Stimulated activated CD4-positive, alpha-beta T cell treated with anti-CD3 and anti-CD28 coated beads, Interleukin-1b, Interleukin-23, amount 100 ng/mL, for 48 hours (primary cell): ENCODE results near the gene NOL9.
"Not testable (repeated sequence)": the region's sequence is repeated elsewhere in the genome, so short reads cannot be mapped to it uniquely, and the experiment has no call there.

Source experiments
- DNase-seq: peaks from one replicate; pipeline ENCODE4 v3.0.0-alpha.2; 2020

NOL9 gene

DNA sequence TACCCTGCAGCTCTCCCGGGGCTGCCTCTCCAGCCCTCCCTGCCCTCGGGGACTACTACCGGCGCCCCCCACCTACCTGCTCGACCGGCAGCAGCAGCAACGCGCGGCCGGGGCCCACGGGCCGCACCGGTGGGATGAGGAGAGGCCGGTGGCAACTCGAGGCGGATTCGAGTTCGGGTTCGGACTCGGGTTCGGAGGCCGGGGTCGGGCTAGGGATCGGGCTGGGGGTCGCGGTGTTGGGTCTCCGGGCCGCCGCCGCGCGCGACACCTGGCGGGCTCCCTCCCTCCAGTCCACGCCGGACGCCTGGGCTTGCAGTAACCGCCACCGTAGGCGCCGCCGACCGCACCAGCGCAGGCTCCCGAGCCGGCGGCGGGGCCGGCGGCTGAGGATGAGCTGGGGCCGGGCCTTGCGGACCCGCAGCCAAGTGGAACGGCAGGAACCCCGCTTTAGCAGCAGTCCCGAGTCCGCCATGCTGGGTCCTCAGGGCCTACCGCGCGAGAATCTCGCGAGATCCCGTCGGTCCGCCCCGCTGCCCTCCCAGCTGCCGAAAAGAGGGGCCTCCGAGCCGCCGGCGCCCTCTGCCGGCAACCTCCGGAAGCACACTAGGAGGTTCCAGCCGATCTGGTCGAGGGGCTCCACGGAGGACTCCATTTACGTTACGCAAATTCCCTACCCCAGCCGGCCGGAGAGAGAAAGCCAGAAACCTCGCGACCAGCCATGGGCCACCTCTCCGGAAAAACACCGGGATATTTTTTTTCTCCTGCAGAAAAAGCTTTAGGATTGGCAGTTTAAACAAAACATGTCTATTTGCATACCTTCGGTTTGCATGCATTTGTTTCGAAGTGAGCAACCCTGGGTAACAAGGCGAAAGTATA lies at the start of gene NOL9:
TSS of gene NOL9 (minus strand) at position 483 of the 876 bp plus-strand sequence. CDS start at position 472, 11 bp downstream.
- peak; percentile 94 for DNase-seq

DNA sequence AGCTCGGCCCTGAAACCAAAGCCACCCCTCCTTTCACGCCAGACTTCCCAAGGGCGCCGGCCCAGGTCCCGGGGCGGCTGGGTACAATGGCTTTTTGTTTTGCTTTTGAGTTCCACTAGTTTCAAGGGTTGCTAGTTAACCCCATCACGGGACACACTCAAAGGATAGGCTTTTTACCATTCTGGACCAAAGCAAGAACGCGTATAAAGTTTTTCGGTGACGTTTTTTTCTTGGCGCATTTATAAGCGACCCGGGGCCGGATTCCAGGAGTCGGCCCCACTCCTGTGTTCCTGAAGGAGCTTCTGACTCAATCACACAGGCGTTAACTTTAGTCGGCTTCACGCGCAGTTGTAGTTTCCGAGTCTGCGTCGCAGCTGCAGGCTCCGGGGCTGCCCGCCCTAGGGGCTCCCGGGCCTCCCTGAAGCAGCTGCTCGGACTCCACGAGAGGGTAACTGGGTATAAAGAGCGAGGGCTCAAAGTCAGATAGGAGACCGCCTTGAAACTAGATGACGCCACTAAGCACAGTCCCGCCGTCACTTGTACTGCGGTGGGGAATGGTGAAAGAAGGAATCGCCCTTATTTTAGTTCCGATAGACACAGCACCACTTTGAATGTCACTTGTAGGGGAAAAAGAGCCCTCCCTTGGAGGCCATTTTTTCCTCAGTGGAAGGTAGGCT lies 49.1 kb upstream of the NOL9 start:
- peak; percentile 63 for DNase-seq

DNA sequence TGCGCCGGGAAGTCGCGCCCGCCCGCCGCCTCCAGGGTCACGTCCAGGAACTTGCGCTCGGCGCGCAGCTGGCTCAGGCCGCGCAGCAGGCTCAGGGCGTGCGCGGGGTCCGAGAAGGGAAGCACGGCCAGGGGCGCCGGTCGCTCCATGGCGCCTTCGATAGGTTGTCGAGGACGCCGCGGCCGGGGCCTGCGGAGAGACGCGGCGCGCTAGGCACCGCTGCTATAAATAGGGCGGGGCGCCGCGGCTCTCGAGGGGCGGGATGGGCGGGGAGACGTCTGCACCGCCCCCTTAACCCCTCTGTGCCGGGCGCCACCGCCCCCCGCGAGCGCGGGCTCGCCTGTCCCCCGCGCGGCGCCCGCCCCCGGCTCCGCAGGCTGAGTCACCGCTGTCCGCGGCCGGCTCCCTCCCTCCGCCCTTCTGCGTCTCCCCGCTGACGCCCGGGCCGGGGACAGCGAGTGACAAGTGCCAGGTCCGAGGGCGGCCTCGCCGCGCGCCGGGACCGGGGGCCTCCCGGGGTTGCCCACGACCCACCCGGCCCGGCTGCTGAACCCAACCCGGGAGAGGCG lies 48.4 kb upstream of the NOL9 start, which contains the start of gene KLHL21:
TSS of gene KLHL21 (minus strand) at position 201 of the 569 bp plus-strand sequence. CDS start at position 149, 52 bp downstream.
- peak; percentile 86 for DNase-seq

DNA sequence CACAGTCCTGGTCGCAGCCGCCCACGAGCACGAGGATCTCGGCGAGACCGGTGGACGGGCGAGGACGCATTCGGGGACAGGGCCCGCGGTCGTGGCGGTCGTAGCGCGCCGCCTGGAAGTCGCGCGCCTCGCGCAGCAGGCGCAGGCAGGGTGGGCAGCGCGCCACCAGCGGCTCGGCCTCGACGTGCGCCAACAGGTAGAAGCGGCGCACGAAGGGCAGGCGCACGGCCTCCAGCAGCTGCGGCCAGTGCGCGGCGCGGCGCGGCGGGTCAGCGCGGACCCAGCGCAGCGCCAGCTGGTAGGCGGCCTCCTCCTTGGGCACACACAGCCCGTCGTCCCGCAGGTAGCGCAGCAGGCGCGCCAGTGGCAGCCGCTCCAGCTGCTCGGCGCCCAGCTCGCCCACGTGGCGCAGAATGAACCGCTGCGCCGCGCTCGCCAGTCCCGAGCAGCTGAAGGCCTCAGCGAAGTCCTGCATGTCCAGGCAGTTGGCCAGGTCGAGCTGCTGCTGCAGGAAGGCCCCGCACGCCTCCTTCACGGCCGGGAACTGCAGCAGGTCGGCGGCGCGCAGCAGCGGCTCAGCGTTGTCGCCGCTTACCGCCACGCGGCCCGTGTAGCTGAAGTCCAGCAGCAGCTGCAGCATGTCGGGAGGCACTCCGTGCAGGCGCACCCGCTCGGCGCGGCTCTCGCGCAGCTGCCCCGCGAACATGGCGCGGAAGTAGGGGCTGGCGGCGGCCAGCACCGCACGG lies 47.8 kb upstream of the NOL9 start:
- no peak for DNase-seq

DNA sequence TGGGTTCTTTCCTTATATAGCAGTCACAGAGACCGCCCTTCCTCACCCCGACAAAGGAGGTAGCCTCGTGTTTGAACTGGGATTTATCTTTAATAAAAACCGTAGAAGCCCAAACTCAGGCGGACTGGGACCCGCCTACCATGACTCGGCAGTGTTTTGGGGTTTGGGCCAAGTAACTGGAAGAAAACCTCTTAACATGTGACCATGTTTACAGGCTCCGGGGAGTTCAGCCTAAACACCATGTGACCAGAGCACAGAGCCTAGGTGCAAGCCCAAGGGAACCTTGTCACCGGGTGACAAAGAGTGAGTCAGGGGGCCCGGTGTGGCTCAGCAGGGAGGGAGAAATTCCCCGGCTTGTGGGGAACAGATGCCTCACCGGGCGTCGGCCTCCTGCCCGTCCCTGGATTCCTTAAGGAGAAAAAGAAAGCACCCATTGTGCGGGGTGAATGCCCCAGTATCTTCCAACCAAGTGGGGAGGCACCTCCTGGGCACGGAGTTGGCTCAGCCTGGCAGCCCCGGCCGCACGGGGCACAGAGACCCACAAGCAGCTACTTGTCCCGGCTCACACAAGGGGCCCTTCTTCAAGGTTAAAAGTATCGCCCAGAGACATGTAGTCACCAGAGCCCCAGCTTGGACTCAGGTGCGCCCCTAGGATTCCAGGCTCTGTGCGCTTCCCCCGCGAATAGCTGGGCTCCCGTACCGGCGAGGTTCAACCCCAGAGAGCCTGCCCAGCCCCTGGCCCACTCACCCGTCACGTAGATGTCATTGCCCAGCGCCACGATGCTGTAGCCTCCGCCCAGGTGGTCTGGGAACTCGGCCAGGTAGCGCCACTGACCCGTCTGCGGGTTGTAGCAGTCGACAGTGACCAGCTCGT lies 47.0 kb upstream of the NOL9 start:
- DNase-seq: peak; percentile 91

DNA sequence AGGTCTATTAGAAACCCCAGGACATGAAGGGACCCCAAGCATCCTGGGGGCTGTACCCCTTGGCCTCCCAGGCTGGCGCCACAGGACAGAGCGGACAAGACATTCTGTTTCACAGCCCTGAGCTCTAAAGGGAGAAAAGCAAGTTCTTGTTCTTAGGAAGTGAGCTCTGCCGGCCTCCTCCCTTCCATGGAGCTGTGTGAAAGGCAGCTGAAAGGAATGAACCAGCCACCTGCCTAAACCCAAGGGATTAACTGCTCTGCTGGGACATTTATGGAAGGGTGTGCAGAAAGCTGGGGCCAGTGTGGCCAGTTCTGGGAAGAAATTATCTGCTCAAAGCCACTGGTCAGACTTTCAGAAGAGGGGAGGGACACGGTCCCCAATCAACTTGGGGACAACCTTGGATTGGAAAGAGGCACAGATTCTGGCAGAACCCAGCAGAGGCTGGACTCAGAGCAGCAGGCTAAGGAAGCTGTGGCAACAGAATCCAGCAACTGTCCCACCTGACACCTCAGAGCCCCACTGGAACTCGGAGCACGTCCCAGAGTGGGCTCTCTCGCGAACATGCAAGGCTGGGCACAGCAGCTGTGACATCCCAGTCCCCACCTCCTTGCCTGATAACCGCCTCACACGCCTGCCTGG lies 46.2 kb upstream of the NOL9 start:
- DNase-seq: no peak

DNA sequence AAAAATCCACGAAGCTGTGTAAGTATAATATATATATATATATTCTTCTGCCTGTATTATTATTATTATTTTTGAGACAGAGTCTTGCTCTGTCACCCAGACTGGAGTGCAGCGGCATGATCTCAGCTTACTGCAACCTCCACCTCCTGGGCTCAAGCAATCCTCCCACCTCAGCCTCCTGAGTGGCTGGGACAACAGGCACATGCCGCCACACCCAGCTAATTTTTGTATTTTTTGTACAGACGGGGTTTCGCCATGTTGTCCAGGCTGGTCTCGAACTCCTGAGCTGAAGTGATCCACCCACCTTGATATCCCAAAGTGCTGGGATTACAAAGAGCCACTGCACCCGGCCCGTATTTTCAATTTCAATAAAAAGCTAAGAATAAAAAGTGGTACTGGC lies 45.7 kb upstream of the NOL9 start:
- not testable (repeated sequence) for DNase-seq

DNA sequence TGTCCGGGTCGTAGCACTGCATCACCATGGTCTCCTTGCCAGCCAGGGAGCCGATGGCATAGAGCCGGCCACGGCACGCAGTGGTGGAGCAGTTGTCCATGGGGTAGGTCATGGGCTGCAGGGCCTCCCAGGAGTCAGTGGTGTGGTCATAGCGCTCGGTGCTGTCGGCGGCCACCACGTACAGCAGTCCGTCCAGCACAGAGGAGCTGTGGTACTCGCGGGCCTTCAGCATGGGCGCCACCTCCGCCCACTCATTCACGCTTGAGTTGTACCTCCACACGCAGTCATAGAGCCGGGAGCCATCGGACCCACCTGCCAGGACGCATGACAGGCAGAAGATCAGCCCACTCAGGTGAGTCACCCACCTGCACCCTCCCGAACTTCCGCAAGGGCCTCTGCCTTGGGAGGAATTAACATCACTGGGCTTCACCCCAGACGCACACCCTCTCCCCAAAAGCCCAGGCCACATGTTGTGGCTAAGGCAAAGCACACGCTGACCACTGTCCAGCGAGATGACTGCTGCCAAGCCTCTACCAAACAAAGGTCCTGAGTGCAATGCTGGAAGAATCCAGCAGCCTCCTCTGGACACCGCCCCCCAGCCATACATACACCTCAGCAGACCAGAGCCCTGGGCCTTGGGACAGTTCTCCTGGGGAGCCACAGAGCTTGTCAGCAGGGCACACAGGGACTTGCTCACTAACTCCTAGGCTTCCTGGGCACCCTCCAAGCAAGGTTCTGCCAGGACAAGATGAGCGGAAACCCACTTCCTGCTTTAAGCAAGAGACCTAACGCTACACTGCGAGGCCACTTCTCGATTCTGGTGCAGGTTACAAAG lies 45.0 kb upstream of the NOL9 start:
- peak; percentile 74 for DNase-seq

DNA sequence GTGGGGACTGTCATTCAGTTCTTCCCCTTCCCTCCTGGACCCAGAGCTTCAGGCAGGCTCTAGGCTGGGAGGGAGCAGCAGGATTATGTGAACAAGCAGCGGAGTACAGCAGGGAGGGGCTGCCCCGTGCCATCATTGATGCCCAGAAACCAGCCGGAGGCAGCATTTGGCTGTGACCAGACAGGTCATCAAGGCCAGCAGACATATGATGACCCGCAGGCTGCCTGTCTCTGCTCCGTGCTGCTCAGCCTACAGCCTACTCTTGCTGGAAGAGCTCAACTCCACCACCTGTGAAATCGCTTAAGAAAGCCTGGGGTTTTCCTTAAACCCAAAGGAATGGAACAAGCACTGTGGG lies 43.4 kb upstream of the NOL9 start:
- DNase-seq: no peak

DNA sequence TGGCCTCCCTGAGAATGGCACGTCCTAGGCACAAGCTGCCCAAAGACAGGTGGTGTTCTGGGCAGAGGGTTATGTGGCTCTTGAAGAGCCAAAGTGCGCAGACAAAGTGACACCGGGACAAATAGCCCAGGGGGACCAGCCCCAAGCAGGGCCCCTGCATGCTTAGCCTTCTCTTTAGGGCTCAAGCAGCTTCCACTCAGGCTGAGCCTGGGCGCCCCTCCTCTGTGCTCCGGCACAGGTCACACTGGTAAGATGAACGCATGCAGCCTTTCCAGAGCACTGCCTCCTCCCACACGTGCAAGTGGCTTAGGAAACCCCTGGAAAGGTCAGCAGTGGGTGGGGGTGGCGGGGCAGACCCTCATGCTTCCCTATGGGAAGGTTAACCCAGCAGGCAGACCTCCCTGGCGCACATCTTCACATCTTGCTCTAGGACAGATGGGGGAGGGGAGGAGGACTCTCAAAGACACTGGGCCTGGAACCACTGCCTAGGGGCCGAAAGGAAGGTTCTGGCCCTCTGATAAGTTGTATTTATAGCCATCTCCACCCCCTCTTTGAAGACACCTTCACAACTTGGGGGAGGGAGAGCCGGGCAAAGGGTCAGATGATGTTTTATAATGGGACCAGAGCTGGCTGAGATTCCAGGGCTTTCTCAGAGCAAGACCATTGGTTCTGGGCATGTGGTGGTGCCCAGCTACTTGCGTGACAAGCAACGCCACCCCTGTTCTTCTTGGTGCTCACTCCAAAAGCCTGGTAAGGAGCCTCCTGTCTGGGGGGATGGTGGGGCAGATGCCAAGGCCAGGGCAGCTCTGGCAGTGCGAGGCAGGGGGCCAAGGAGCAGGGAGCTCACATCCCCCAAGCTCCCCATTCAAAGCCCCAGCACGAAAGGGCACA lies 42.8 kb upstream of the NOL9 start:
- DNase-seq: no peak

DNA sequence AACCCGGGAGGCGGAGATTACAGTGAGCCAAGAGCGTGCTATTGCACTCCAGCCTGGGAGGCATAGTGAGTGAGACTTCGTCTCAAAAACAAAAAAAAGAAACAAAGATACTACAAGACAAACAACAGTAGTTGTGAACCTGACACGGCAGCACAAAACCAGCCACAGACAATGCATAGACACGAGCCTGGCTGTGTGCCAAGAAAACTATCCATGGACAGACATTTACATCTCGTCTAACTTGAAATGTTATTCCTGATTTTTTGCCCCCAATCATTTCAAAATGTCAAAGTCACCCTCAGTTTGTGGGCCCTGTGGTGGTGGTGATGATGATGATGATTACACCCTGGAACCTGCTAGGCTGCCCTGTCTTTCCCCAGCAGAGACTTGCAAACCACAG lies 42.0 kb upstream of the NOL9 start:
- DNase-seq: no peak

DNA sequence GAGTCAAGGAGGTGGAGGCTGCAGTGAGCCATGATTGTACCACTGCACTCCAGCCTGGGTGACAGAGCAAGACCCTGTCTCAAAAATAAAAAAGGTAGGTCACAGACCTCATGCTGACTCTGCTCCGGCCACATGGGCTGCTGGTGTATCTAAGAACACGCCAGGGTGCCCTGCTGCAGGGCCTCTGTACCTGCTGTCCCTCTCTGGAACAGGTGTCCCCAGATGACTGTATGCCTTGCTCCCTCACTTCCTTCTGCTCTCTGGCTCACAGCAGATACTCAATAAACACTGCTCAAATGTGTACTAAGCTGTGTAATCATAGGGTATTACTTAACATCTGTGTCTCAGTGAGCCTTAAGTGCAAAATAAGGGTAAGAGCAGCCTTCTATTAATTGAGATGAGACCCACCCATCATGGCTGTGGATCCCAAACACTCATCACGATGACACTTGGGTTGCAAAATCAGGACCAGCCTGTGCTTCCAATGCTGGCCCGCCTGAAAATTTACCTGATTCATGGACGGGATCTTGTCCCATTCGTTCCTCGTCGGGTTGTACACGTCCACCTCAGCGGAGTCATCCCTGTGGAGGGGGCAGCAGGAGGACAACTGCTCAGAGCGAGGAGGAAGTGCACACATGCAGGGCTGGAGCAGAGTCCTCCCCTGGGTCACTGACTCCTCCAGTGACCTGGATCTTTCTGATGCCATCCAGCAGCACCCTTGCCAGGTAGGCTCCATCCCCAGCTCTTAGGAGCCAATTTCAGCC lies 40.8 kb upstream of the NOL9 start:
- no peak for DNase-seq

DNA sequence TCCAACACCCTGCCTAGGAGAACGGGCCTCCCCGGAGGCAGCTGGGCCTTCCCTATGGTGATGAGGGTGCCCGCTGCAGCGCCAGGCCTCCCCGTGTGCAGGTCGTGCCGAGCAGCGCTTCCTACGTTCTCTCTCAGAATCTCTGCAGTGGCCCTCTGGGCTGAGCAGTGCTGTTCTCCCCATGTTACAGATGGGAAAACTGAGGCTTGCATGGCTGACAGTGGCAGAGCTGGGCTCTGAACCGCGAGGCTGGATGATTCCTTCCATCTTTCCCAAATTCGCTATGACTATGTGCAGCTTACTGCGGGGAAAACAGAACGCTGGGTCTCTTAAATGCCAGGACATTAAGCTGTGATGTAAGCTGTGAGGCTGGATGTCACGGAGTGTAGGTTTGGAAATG lies 39.5 kb upstream of the NOL9 start:
- no peak for DNase-seq

DNA sequence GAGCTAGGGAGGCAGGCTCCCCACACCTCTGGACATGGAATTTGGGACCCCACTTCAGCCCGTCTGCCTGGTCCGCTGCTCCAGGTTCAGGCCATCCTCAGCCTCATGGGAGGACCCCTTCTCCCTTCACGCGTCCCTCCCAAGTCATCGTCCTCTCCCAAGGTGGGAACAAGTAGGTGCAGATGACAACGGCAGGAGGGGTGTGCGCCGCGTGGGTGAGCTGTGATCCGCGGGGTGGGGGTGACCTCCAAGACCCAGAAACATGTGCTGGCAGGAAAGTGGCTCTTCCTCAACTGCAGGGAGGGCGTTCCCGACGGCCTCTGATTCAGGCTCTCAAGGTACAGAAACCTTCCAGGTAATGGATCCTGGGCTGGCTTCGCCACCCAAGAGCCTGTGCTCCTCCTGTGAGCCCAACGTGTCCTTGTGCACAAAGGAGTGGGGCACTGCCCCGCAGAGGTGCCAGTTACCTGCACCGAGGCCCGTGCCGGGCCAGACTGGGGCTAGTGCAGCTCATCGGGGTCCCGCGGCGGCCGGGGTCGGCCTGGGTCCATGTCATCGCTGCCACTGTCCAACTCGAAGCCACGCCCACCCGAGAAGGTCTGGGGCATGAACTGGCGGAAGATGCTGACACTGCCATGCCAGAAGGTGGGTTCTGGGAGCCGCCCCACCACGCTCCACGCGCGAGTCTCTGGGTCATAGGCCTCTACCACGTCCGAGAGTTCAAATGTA lies 38.7 kb upstream of the NOL9 start:
- no peak for DNase-seq

DNA sequence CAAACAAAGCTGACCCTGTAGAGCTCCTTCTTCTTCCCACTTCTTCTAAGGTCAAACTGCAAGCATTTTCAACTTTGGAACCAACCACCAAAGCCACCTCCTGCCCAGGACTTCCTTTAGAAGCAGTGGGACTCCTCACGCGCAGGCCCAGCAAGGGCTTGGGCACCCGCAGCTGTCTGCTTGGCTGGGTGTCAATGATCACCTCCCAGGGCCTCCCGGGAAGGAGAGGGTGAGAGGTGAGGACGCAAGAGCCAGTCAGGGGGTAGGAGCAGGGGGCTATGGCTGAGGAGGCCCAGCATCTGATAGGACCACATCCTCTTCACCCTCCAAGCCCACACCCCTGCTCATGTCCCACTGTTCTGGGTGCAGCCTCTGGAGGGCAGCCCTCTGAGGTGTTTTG lies 38.1 kb upstream of the NOL9 start:
- no peak for DNase-seq

DNA sequence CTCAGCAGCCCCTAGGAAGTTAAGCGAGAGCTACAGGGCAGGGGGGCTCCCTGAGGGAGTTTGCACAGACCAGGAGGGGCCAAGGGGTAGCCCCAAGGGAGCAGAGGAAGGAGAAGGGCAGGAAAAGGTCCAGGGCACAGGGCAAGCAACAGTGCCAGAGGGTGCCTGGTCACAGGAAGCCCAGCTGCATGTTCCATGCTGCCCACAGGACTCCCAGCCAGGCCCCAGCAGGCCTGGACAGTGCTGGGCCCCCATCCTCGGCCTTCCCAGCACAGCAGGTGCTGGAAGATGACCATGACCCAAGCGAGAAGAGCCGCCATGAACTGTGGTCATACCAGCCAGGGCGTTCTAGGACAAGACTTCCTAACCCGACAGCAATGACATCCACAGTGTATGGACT lies 37.3 kb upstream of the NOL9 start:
- DNase-seq: no peak

DNA sequence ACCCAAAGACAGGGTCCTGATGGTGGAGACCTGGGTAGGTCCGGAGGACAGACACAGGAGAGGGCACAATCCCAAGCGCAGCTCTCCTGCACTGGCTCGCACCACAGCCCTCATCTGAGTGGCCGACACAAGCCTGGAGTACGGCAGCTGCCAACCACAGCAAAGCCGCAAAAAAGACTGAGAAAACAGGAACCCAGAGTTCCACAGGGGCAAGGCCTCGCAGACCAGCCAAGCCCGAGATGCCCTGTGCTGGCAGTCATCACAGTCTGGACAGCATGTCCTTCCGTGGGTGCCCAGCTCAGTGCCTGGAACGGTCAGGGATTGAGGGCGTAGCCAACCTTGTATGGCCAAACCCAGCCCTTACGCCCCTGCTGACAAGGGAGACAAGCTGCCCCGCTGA lies 36.9 kb upstream of the NOL9 start:
- DNase-seq: no peak

DNA sequence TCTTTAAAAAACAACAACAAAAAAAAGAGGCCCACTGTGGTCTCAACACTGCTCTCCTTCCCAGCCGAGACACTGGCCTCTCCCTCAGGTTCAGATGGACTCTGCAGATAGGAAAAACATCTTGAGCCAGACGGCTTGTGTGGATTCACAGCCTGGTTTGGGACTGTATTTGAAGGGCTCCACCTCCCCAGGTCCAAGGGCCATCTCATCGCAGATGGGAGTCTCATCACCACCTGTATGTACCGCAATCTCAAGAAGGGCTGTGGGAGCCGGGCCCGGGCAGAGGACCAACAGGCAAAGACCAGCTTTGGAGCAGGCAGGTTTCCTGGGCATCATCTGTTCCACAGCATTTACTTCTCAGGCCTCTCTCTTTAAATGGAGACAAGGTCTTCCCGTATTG lies 35.7 kb upstream of the NOL9 start:
- no peak for DNase-seq
